HEK293T (cell line): Measurements from ENCODE around the gene BMPER.

Source experiments
- ARNT ChIP-seq: fragments of 450-650 bp; IDR thresholded peaks from 2 replicates; pipeline ENCODE4 v1.6.1; 2017; ENCODE audit warnings: mild to moderate bottlenecking
- BHLHE40 ChIP-seq: fragments of 450-650 bp; IDR thresholded peaks from 2 replicates; pipeline ENCODE4 v1.6.1; 2016; ENCODE audit warnings: mild to moderate bottlenecking, moderate library complexity, borderline replicate concordance
- ELF4 ChIP-seq: fragments of 450-650 bp; IDR thresholded peaks from 2 replicates; pipeline ENCODE4 v1.6.1; 2017; ENCODE audit warnings: antibody characterized with exemption
- FOXA1 ChIP-seq: fragments of 450-650 bp; IDR thresholded peaks from 2 replicates; pipeline ENCODE4 v1.6.1; 2016; ENCODE audit warnings: mild to moderate bottlenecking
- FOXM1 ChIP-seq: fragments of 450-650 bp; IDR thresholded peaks from 2 replicates; pipeline ENCODE4 v1.6.1; 2017; ENCODE audit warnings: mild to moderate bottlenecking, borderline replicate concordance
- NFRKB ChIP-seq: fragments of 450-650 bp; IDR thresholded peaks from 2 replicates; pipeline ENCODE4 v1.6.1; 2016; ENCODE audit warnings: mild to moderate bottlenecking, moderate library complexity
- PKNOX1 ChIP-seq: fragments of 450-650 bp; IDR thresholded peaks from 2 replicates; pipeline ENCODE4 v1.6.1; 2016
- SP1 ChIP-seq: fragments of 450-650 bp; IDR thresholded peaks from 2 replicates; pipeline ENCODE4 v1.6.1; 2017
- TARDBP ChIP-seq: fragments of 450-650 bp; IDR thresholded peaks from 2 replicates; pipeline ENCODE4 v1.6.1; 2016
- ZNF384 ChIP-seq: fragments of 450-650 bp; IDR thresholded peaks from 2 replicates; pipeline ENCODE4 v1.6.1; 2016

GRCh38 chr7:33882950-33883670, 22.2 kb upstream of the BMPER start:
- TF ChIP-seq ARNT (no peak), TARDBP (no peak), FOXA1 (no peak), BHLHE40 (no peak), FOXM1 (no peak), NFRKB (no peak), SP1 (no peak), ELF4 (no peak), PKNOX1 (no peak), ZNF384 (no peak)
